Measurements from ENCODE around the gene C10orf143.

The C10orf143 gene

GRCh38 chr10:130062201-130062600, 48.4 kb downstream of the C10orf143 start:
- POLR2A ChIA-PET = no interaction called here
- H3K4me3 ChIP-seq (ENCODE audit: low read depth, low read length) = no peak overlapping the region
- H3K36me3 ChIP-seq (ENCODE audit: control insufficient read depth in 2 of 2, insufficient read depth in 1 of 2, low read length in 2 of 2) = no peaks in the 10 kb centered on the region
- no peak overlapping the region for H3K27ac ChIP-seq (ENCODE audit: extremely low read depth, low read depth, low read length)
- no peaks in the 10 kb centered on the region for H3K4me1 ChIP-seq (ENCODE audit: control insufficient read depth, insufficient read depth, low read length)
- TF ChIP-seq ZNF184 (tag by site-specific recombination; IDR thresholded peaks at IDR 0.05) (no peak), ZNF488 (tag by site-specific recombination; IDR thresholded peaks at IDR 0.05) (no peak), ZBTB7A (tag by site-specific recombination; IDR thresholded peaks at IDR 0.05; ENCODE audit: low read depth) (no peak), ZNF157 (tag by site-specific recombination; IDR thresholded peaks at IDR 0.05) (no peak), ATF2 (tag by site-specific recombination; IDR thresholded peaks at IDR 0.05; ENCODE audit: low read depth) (no peak), ZBTB11 (tag by site-specific recombination; conservative IDR thresholded peaks at IDR 0.05; ENCODE audit: low read depth) (no peak), ELK4 (IDR thresholded peaks at IDR 0.05; ENCODE audit: borderline replicate concordance, low read depth, low read length) (no peak), KLF10 (tag by site-specific recombination; IDR thresholded peaks at IDR 0.05) (no peak), AEBP2 (tag by site-specific recombination; IDR thresholded peaks at IDR 0.05; ENCODE audit: borderline replicate concordance) (no peak), KLF7 (tag by site-specific recombination; IDR thresholded peaks at IDR 0.05; ENCODE audit: borderline replicate concordance) (no peak)
- no peaks in the 10 kb centered on the region; the same call in 1 of the 2 replicates for H3K9me3 ChIP-seq (ENCODE audit: control insufficient read depth, insufficient read depth, low read depth, low read length)
- CTCF ChIA-PET = no interaction called here

GRCh38 chr10:130061760-130062159, 48.9 kb downstream of the C10orf143 start:
- CTCF ChIA-PET = interaction anchor here (0.7 kb wide), 1 partner anchor 12 kb away, joined by 3 read pairs; no protein-coding TSS in a partner anchor
- POLR2A ChIA-PET = no interaction called here
- TF ChIP-seq PRDM2 (tag by site-specific recombination; IDR thresholded peaks at IDR 0.05; ENCODE audit: borderline replicate concordance) = no peak
- no peak for TF ChIP-seq ZNF174 (tag by site-specific recombination; IDR thresholded peaks at IDR 0.05)
- TF ChIP-seq ZNF692 (tag by site-specific recombination; IDR thresholded peaks at IDR 0.05) = no peak
- TF ChIP-seq ZNF449 (tag by site-specific recombination; IDR thresholded peaks at IDR 0.05) = no peak
- TF ChIP-seq GLI2 (tag by site-specific recombination; IDR thresholded peaks at IDR 0.05; ENCODE audit: borderline replicate concordance, low read depth) = no peak
- no peak for TF ChIP-seq SETDB1 (IDR thresholded peaks at IDR 0.05; ENCODE audit: insufficient read length, low read length)

More at GRCh38 chr10:130061760-130062159, 48.9 kb downstream of the C10orf143 start:
- Histone ChIP-seq H3K4me1 (ENCODE audit: control insufficient read depth, insufficient read depth, low read length) (no peaks in the 10 kb centered on the region), H3K9me3 (ENCODE audit: control insufficient read depth, insufficient read depth, low read depth, low read length) (no peaks in the 10 kb centered on the region; the same call in 1 of the 2 replicates), H3K36me3 (ENCODE audit: control insufficient read depth in 2 of 2, insufficient read depth in 1 of 2, low read length in 2 of 2) (no peaks in the 10 kb centered on the region), H3K27ac (ENCODE audit: extremely low read depth, low read depth, low read length) (no peak overlapping the region), H3K4me3 (ENCODE audit: low read depth, low read length) (no peak overlapping the region)

Measured in HEK293 (cell line).